Measurements from ENCODE around the gene KYNU. TPM values are rescaled to one million over a fixed set of nuclear protein-coding genes. Genes with fewer than 3 reads are reported as not detected.

The KYNU gene
- 11.6 and 61.0 TPM in 2 replicates for total RNA-seq

GRCh38 chr2:142877216-142877838, at the start of gene KYNU:
Gene KYNU, plus strand, starts transcription at chr2:142877664. Its CDS starts 7,704 bp downstream, at chr2:142885368.

All from nasal cavity respiratory epithelium epithelial cell of viscerocranial mucosa (primary cell).